GM19397 (cell line): ENCODE results near the gene NOC4L.
"Not testable (repeated sequence)": the region's sequence is repeated elsewhere in the genome, so short reads cannot be mapped to it uniquely, and the experiment has no call there.

Source experiments
- ATAC-seq: cut with Tn5 transposase; IDR thresholded peaks from one replicate; pipeline ENCODE4 v1.9.1; 2021; ENCODE audit warnings: mild to moderate bottlenecking, moderate library complexity; ENCODE audit not compliant: unreplicated experiment

NOC4L gene

DNA sequence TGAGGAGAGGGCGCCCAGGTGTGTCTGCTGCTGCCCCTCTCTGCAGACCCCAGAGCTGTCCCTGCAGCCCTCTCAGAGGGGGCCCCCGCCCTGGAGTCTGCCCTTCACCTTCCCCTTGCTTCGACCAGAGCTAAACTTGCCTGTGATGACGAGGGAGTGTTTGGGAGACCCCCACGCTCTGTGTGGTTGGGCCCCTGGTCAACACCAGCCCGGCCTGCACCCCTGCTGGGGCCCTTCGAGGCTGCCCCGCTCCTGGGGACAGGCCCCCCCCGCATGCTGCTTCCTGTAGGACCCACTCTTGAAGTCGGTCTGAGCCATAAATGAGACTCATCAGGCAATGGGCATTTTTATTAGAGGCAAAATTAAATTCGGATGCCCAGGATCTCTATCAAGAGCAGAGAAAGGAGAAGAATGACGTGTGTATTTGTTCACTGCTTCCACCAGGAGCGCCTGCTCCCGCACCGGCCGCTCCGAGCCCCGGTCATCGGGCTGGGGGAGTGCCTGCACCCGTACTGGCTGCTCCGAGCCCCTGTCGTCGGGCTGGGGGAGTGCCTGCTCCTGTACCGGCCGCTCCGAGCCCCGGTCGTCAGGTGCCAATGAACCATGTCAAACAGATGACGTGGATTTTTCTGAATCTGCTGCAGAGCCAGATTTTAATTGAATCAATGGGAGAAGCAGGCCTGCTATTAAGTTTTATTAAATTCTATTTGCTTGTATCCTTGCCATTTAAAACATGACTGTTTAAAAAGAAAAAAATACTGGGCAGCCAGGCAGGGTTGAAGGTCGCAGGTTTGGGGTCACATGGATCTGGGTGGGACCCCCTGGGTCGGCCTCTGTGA, 47.7 kb downstream of the NOC4L start:
- no peak for ATAC-seq

- no peak for ATAC-seq
Observed at GRCh38 chr12:132194056-132194455, 49.8 kb downstream of the NOC4L start.

DNA sequence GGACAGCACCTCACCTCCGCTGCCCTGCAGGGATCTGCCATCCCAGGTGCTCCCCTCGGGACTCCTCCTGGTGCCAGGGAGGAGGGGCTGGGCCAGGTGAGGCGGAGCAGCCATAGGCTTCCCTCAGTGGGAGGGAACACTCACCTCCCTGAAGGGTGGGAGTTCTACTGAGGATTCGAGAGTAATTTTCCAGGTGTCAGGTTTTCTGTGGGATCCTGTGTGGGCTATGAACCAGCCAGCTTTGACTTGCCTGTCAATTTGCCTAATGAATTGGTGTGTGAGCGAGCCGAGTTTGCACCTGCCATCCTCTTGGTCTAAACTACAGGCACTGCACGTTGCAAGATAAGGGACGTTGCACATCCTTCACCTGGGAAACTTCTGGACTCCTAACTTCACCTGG, 50.3 kb downstream of the NOC4L start:
- ATAC-seq = no peak

- not testable (repeated sequence) for ATAC-seq
Observed at GRCh38 chr12:132195242-132195641, 51.0 kb downstream of the NOC4L start.

DNA sequence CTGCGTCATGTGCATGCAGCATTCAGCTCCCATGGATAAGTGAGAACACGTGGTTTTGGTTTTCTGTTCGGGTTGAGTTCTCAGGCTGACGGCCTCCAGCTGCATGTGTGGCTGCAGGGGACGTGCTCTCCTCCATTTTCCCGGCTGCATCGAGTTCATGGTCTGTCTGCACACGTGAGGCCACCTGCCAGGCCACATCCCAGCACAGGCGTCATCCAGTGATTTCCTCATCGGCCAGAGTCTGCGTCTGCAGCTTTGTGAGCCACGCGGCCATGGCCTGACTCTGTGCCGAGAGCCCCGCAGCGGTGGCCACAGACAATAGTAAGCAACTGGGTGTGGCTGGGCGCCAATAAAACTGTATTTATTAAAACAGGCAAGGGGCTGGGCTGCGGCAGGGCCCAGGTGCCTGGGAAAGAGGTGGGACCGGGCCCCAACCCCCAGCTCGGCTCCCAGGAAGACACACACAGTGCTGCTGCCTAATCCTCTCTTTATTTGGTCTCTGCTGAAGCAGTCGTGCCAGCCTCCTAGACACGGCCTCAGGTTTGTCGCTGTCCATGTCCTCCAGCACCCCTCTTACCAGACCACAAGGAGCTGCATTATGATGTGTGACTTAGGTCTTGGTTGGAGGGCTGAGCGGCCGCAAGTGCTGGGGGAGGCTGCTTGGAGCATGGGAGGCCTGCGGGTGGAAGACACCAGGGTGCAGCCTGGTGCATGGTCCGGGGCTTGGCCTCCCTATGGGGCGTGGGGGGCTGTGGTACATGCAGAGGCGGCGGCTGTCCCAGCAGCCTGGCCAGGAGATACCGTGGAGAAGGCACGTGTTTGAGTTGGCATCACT, 52.0 kb downstream of the NOC4L start:
- ATAC-seq = no peak

DNA sequence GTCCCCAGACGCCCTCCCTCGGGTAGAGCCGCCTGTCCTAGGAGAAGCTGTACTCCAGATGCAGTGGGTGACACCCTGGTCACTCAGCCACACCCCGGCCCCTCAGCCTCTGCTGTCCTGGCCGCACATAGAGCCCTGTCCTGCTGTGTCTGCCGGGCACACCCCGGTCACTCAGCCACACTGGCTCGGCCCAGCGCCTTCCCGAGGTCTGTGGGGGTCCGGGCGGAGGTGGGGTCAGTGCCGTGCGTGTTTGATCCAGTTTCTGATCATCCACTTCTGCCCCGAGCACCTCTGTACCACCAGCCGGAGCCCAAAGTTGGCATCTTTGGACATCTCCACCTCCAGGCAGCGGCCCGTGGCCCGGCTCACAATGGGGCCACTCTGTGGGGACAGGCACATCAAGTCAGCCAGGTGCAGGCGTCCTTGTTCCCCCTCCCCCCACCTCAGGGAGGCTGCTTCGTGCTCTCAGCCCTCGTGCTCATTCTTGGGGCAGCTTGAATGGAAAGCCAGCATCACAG, 52.7 kb downstream of the NOC4L start:
- no peak for ATAC-seq

DNA sequence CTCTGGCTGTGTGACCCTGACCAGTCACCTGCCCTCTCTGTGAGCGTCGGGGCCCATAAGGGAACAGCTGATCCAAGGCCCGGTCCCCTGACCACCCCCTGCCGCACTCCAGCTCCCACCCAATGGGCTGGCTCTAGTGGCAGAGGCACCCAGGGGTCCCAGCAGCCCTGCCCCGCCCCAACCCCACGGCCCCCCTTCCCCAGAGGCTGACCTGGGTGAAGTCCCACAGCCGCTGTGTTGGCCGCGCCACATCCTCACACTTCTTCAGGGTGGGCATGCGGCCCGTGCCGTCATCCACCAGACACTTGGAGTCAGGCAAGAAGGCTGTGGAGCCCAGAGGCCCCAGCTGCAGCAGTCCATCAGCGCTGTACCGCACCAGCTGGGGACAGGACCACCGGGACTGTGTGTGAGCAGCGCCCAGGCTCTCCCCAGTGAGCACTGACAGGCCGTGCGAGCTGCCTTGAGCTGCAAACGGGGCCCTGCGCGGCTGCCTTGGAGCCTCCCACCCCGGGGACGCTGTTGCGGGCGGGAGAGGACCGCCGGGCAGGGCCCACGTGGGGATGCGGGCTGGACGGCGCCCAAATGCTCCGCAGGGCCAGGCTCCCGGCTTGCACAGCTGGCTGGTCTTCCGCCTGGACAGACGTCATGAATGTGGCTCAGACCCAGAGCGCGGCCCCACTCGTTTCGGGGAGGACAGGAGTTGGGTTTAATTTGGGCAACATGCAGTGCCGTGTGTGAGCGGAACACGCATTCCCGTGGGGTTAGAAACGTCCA, 53.5 kb downstream of the NOC4L start:
- ATAC-seq = no peak

DNA sequence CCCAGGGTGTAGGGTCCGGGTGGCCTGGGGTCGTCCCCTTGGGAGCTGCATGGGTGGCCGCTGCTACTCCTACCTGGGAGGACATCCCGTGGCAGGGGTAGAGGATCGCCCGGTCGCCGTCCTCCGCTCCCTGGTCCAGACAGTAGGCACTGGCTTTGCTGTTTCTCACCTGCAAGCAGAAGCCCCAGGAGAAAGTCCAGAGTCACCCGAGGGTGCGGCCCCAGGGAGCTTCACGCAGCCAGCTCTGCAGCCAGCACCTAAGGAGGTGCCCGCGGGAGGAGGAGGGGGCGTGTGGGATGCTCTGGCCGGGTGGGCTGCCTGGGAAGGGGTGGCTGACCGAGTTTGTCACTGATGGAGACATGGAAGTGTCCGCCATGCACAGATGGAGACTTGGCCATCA, 54.8 kb downstream of the NOC4L start:
- no peak for ATAC-seq

GRCh38 chr12:132199526-132200319, 55.5 kb downstream of the NOC4L start:
- ATAC-seq = no peak

GRCh38 chr12:132200800-132201199, 56.5 kb downstream of the NOC4L start:
- no peak for ATAC-seq

DNA sequence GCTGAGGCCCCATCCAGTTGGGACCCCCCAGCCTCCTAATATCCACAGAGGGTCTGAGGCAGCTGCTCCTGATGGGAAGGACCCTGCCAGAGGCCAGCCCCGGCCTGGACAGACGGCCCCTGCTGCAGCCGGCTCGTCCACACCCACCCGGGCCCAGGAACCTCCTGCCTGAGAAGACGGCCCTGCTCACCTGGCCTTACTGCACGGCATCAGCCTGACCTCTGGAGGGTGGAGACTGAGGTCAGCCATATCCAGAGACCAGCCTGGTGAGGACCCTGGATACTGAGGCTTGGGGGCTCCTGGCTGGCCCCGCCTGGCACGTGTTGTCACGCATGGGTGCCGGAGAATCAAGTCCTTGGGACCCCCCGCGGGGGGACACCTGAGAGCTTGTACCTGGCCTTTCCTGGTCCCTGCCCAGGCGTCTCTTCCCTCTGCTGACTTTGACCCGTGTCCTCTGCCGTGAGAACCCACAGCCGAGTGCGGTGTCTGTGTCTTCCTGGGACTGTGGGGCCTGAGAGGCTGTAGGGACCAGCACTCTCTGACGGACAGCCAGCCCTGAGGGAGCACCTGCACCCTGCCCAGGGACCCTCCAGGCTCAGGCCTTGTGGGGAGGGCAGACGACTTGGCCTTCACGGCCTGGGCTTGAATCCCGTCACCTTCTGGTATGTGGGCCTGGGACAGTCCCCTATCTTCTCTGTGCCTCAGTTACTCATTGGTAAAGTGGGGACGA, 57.3 kb downstream of the NOC4L start:
- no peak for ATAC-seq
